Aorta (tissue), 5 donors: Measurements from ENCODE around the gene TTLL8. TPM values are rescaled to one million over a fixed set of nuclear protein-coding genes. Genes with fewer than 3 reads are reported as not detected.
A peak's percentile ranks its signal among the peaks of the same experiment; 100 is the strongest.

Experiments
- ATAC-seq: fragments of 200-7000 bp; cut with Tn5 transposase; one replicate; pipeline ENCODE4 v1.9.1; 2022; ENCODE audit warnings: moderate library complexity; ENCODE audit not compliant: low FRiP score
- DNase-seq, 2 donors: peaks; one replicate each; pipeline ENCODE4 v3.0.0-alpha.2; 2020
- H3K27ac ChIP-seq, 2 donors: one replicate each; pipeline ENCODE4 v1.5.1; 2013; ENCODE audit warnings: low read length in 2 of 2, mild to moderate bottlenecking in 2 of 2, moderate library complexity in 2 of 2, control low read depth in 1 of 2, inconsistent platforms in 1 of 2, low read depth in 1 of 2
- H3K27me3 ChIP-seq, 2 donors: one replicate each; pipeline ENCODE4 v1.6.1; 2013; ENCODE audit warnings: control low read depth in 1 of 2, low read length in 1 of 2, mild to moderate bottlenecking in 1 of 2, moderate library complexity in 1 of 2; ENCODE audit not compliant: insufficient read depth in 2 of 2, control insufficient read depth in 1 of 2
- H3K36me3 ChIP-seq, 2 donors: one replicate each; pipeline ENCODE4 v1.6.1; 2013; ENCODE audit warnings: control low read depth in 1 of 2, low read length in 1 of 2, mild to moderate bottlenecking in 1 of 2; ENCODE audit not compliant: insufficient read depth in 2 of 2, control insufficient read depth in 1 of 2
- H3K4me1 ChIP-seq, 2 donors: one replicate each; pipeline ENCODE4 v1.6.1; 2013; ENCODE audit warnings: low read length in 2 of 2, control low read depth in 1 of 2, mild to moderate bottlenecking in 1 of 2, moderate library complexity in 1 of 2; ENCODE audit not compliant: insufficient read depth in 2 of 2, control insufficient read depth in 1 of 2
- H3K4me3 ChIP-seq, 2 donors: one replicate each; pipeline ENCODE4 v1.5.1; 2013; ENCODE audit warnings: low read length in 2 of 2, control low read depth in 1 of 2, mild to moderate bottlenecking in 1 of 2
- H3K9me3 ChIP-seq: one replicate; pipeline ENCODE4 v1.6.1; 2013; ENCODE audit warnings: mild to moderate bottlenecking, low read length; ENCODE audit not compliant: control insufficient read depth
- WGBS, 2 donors: extraction: QIAGEN DNeasy Blood & Tissue Kit; methylation state at CpG; one replicate each; pipeline ENCODE4 v1.1.7; 2013; 5-methylcytosine and 5-hydroxymethylcytosine counted together
- intact Hi-C, 2 donors: fragments of 100-400 bp; cut with DNase I; formaldehyde crosslinking; loops; one replicate each; pipeline versions ENCODE4 v1.14.2 to v1.15.0; 2022
- polyA plus RNA-seq, 2 donors: library from polyadenylated mRNA; stranded (reverse); fragments of 200-250 nt; gene quantifications; one replicate each; pipeline ENCODE4 v1.2.3, GENCODE V29; 2013
- total RNA-seq, 2 donors: library from RNA; stranded (reverse); fragmentation: NEBNext Ultra II Directional; extraction: Animal tissue kit (Norgen Biotek cat#: 25700); gene quantifications; one replicate each; pipeline ENCODE4 v1.2.1, GENCODE V29; 2021
- donor health status: healthy with polysubstance abuse.
- donor health status: Bipolar disorder and iron deficiency.
- donor health status: DM: no; HTN: no; CAD: no.
- donor health status: DM: no; HTN: no; CAD: no.
- donor health status: DM: yes; HTN: yes; CAD: no.

The TTLL8 gene
- total and polyA plus RNA-seq, 4 donors = not detected

DNA sequence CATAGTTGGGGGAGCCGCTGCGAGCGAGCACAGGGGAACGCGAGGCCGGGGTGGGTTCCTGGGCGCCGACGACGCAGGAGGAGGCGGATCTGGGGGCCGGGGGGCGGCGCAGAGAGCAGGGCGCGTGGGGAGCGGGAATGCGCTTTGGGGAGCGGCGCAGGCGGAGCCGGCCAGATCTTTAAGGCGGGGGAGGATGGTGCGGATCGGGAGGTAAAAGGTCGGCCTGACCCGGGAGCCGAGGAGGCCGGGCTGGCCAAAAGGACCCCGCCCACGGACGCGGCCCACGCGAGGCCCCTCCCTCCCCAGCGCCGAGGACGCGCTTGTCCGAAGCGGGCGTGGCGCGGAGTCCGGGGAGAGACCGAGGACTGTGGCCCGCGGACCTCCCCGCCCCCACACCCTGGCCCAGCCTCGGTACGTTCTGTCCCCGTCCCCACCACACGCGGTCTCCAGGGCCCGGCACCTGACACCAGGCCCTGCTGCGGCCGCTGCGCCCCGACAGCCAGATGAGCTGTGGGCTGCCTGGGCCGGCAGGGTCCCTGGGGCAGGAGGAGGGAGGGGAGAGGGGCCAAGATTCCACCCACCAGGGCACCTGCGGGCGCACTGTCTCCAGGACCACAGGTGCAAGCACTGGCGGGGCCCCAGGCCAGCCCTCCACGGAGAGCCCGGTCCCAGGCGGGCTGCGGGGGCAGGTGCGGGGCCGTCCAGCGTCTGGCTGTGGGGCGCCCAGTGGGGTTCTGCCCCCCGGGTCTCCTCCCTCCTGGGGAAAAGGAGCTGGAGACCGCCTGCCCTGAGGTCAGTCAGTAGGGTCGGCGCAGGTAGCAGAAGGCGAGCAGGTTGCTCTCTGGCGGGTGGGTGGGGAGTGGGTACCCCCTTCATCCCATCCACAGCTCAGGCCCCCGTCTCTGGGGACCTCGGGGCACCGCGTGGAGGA lies 86.6 kb downstream of the TTLL8 start:
- DNase-seq (peak; percentile 89 to 94), ATAC-seq (peak; percentile 68)
- H3K27me3 ChIP-seq = no peaks in the 10 kb centered on the region
- no peaks in the 10 kb centered on the region for H3K9me3 ChIP-seq
- H3K36me3 ChIP-seq = no peaks in the 10 kb centered on the region
- intact Hi-C loops = loop anchor here (2.0 to 10.0 kb wide), 2 partner anchors 35 to 47 kb away; no protein-coding TSS in a partner anchor
- H3K4me1 ChIP-seq = no peaks in the 10 kb centered on the region
- peak overlapping the region; percentile 9 to 14 for H3K4me3 ChIP-seq
- WGBS, 2 donors = 5 to 6% methylated on average over 55 to 81 of the region's 81 CpGs
- no peak overlapping the region for H3K27ac ChIP-seq

GRCh38 chr22:49970528-49971231 lies 87.4 kb downstream of the TTLL8 start:
- ATAC-seq (peak; percentile 93), DNase-seq (peak; percentile 98 to 99)
- Histone ChIP-seq H3K27ac (peak overlapping the region in 1 of 2 donors; percentile 25), H3K4me1 (no peaks in the 10 kb centered on the region), H3K27me3 (no peaks in the 10 kb centered on the region), H3K36me3 (no peaks in the 10 kb centered on the region), H3K9me3 (no peaks in the 10 kb centered on the region), H3K4me3 (peak overlapping the region; percentile 9 to 14)
- WGBS, 2 donors = 8 to 9% methylated on average over 32 of the region's 32 CpGs
- intact Hi-C loops = loop anchor here (2.0 to 10.0 kb wide), 2 partner anchors 34 to 46 kb away; no protein-coding TSS in a partner anchor

- ATAC-seq (no peak), DNase-seq (peak; percentile 49 to 69)
- no peaks in the 10 kb centered on the region for H3K27me3 ChIP-seq
- H3K36me3 ChIP-seq = no peaks in the 10 kb centered on the region
- H3K4me1 ChIP-seq = no peaks in the 10 kb centered on the region
- no peaks in the 10 kb centered on the region for H3K9me3 ChIP-seq
- peak overlapping the region in 1 of 2 donors; percentile 25 for H3K27ac ChIP-seq
- no peak overlapping the region for H3K4me3 ChIP-seq
- WGBS, 2 donors = 84 to 89% methylated on average over 8 of the region's 8 CpGs
- intact Hi-C loops = loop anchor here (2.0 to 10.0 kb wide), 4 partner anchors 33 to 235 kb away; partner anchors contain the start of gene SELENOO (in 1 of the 2)
These were observed 88.2 kb downstream of the TTLL8 start for GRCh38 chr22:49969751-49970527.

GRCh38 chr22:49968831-49969661 lies 89.1 kb downstream of the TTLL8 start:
- ATAC-seq (no peak), DNase-seq (peak; percentile 48 to 73)
- Histone ChIP-seq H3K36me3 (no peaks in the 10 kb centered on the region), H3K9me3 (no peaks in the 10 kb centered on the region), H3K27ac (no peak overlapping the region), H3K27me3 (no peaks in the 10 kb centered on the region), H3K4me3 (no peak overlapping the region), H3K4me1 (no peaks in the 10 kb centered on the region)
- intact Hi-C loops = loop anchor here (5.0 to 10.0 kb wide), 2 partner anchors 48 to 236 kb away; partner anchors contain the start of gene SELENOO (in 1 of the 2)
- WGBS, 2 donors = 92 to 95% methylated on average over 16 of the region's 16 CpGs

Other genes with a start within 250 kb of the TTLL8 start
- gene BRD1, start 230.4 kb downstream of the TTLL8 start, total RNA-seq = 10 to 100 TPM; 26.7 to 32.2 TPM
- gene BRD1, start 230.4 kb downstream of the TTLL8 start, polyA plus RNA-seq = 10 to 100 TPM in 1 of 2 donors, 1 to 10 TPM in 1; 7.6 to 21.6 TPM
- gene ZBED4, start 204.5 kb downstream of the TTLL8 start, total RNA-seq = 1 to 10 TPM; 8.6 to 9.7 TPM
- 1 to 10 TPM; 1.3 to 1.9 TPM for gene ZBED4, start 204.5 kb downstream of the TTLL8 start, polyA plus RNA-seq
- gene ALG12, start 139.9 kb downstream of the TTLL8 start, total RNA-seq = 10 to 100 TPM; 13.7 to 18.7 TPM
- 10 to 100 TPM in 1 of 2 donors, 1 to 10 TPM in 1; 3.0 to 13.4 TPM for gene ALG12, start 139.9 kb downstream of the TTLL8 start, polyA plus RNA-seq
- gene CRELD2, start 139.7 kb downstream of the TTLL8 start, total RNA-seq = 10 to 100 TPM; 31.2 to 41.6 TPM
- gene CRELD2, start 139.7 kb downstream of the TTLL8 start, polyA plus RNA-seq = 10 to 100 TPM; 12.6 to 43.5 TPM
- 10 to 100 TPM; 41.4 to 74.9 TPM for gene PIM3, start 97.5 kb downstream of the TTLL8 start, total RNA-seq
- gene PIM3, start 97.5 kb downstream of the TTLL8 start, polyA plus RNA-seq = 10 to 100 TPM; 11.0 to 16.0 TPM
- not detected for gene IL17REL, start 45.5 kb downstream of the TTLL8 start, total RNA-seq
- under 1 TPM in 1 of 2 donors, not detected in 1; 0.05 TPM for gene IL17REL, start 45.5 kb downstream of the TTLL8 start, polyA plus RNA-seq
- under 1 TPM; 0.16 to 0.39 TPM for gene MLC1, start 27.1 kb upstream of the TTLL8 start, total RNA-seq
- gene MLC1, start 27.1 kb upstream of the TTLL8 start, polyA plus RNA-seq = 1 to 10 TPM in 1 of 2 donors, not detected in 1; 2.1 TPM
- 1 to 10 TPM in 1 of 2 donors, under 1 TPM in 1; 0.10 to 3.2 TPM for gene MOV10L1, start 31.7 kb upstream of the TTLL8 start, total RNA-seq
- gene MOV10L1, start 31.7 kb upstream of the TTLL8 start, polyA plus RNA-seq = 1 to 10 TPM; 1.5 to 4.2 TPM
- 1 to 10 TPM in 1 of 2 donors, under 1 TPM in 1; 0.62 to 1.2 TPM for gene PANX2, start 112.4 kb upstream of the TTLL8 start, total RNA-seq
- 1 to 10 TPM in 1 of 2 donors, under 1 TPM in 1; 0.97 to 1.4 TPM for gene PANX2, start 112.4 kb upstream of the TTLL8 start, polyA plus RNA-seq
- 10 to 100 TPM; 27.1 to 33.4 TPM for gene TRABD, start 127.6 kb upstream of the TTLL8 start, total RNA-seq
- 10 to 100 TPM; 13.5 to 53.2 TPM for gene TRABD, start 127.6 kb upstream of the TTLL8 start, polyA plus RNA-seq
- 10 to 100 TPM; 14.2 to 21.6 TPM for gene SELENOO, start 142.7 kb upstream of the TTLL8 start, total RNA-seq
- gene SELENOO, start 142.7 kb upstream of the TTLL8 start, polyA plus RNA-seq = 100 to 1,000 TPM in 1 of 2 donors, 10 to 100 TPM in 1; 11.6 to 105 TPM
- 10 to 100 TPM; 29.0 to 49.5 TPM for gene TUBGCP6, start 186.7 kb upstream of the TTLL8 start, total RNA-seq
- gene TUBGCP6, start 186.7 kb upstream of the TTLL8 start, polyA plus RNA-seq = 100 to 1,000 TPM in 1 of 2 donors, 1 to 10 TPM in 1; 7.0 to 134 TPM
- 10 to 100 TPM; 19.8 to 47.8 TPM for gene HDAC10, start 193.0 kb upstream of the TTLL8 start, total RNA-seq
- gene HDAC10, start 193.0 kb upstream of the TTLL8 start, polyA plus RNA-seq = 10 to 100 TPM in 1 of 2 donors, 1 to 10 TPM in 1; 5.5 to 57.3 TPM
- 10 to 100 TPM in 1 of 2 donors, 1 to 10 TPM in 1; 9.2 to 22.9 TPM for gene MAPK12, start 203.4 kb upstream of the TTLL8 start, total RNA-seq
- 10 to 100 TPM in 1 of 2 donors, 1 to 10 TPM in 1; 1.6 to 19.0 TPM for gene MAPK12, start 203.4 kb upstream of the TTLL8 start, polyA plus RNA-seq
- 10 to 100 TPM; 10.7 to 23.2 TPM for gene MAPK11, start 212.1 kb upstream of the TTLL8 start, total RNA-seq
- gene MAPK11, start 212.1 kb upstream of the TTLL8 start, polyA plus RNA-seq = 10 to 100 TPM in 1 of 2 donors, under 1 TPM in 1; 0.13 to 14.9 TPM
- 100 to 1,000 TPM; 139 to 210 TPM for gene PLXNB2, start 249.3 kb upstream of the TTLL8 start, total RNA-seq
- gene PLXNB2, start 249.3 kb upstream of the TTLL8 start, polyA plus RNA-seq = 100 to 1,000 TPM in 1 of 2 donors, 10 to 100 TPM in 1; 46.0 to 214 TPM